MV-4-11 (cell line): Measurements from ENCODE around the gene CDKAL1.
"Not testable (repeated sequence)": the region's sequence is repeated elsewhere in the genome, so short reads cannot be mapped to it uniquely, and the experiment has no call there.

Experiments used
- DNase-seq: peaks from one replicate; lab custom pipeline; 2025; lab: John Stamatoyannopoulos, UW

Gene CDKAL1

GRCh38 chr6:20744911-20745557 lies 210.8 kb downstream of the CDKAL1 start:
- DNase-seq: no peak

GRCh38 chr6:20746024-20746423 lies 211.8 kb downstream of the CDKAL1 start:
- DNase-seq: no peak

GRCh38 chr6:20746805-20747558 lies 212.7 kb downstream of the CDKAL1 start:
- DNase-seq: no peak

- DNase-seq: no peak
Observed at GRCh38 chr6:20747991-20748390, 213.7 kb downstream of the CDKAL1 start.

- DNase-seq: no peak
Observed at GRCh38 chr6:20751293-20751935, 217.2 kb downstream of the CDKAL1 start.

GRCh38 chr6:20755631-20756030 lies 221.4 kb downstream of the CDKAL1 start:
- no peak for DNase-seq

GRCh38 chr6:20756584-20757147 lies 222.4 kb downstream of the CDKAL1 start:
- DNase-seq: not testable (repeated sequence)

- no peak for DNase-seq
Observed at GRCh38 chr6:20757761-20758160, 223.5 kb downstream of the CDKAL1 start.

- no peak for DNase-seq
Observed at GRCh38 chr6:20763296-20763695, 229.0 kb downstream of the CDKAL1 start.

GRCh38 chr6:20769631-20770030 lies 235.4 kb downstream of the CDKAL1 start:
- DNase-seq: no peak

GRCh38 chr6:20770773-20771172 lies 236.5 kb downstream of the CDKAL1 start:
- DNase-seq: no peak

GRCh38 chr6:20771409-20771808 lies 237.2 kb downstream of the CDKAL1 start:
- DNase-seq: no peak

GRCh38 chr6:20773822-20774221 lies 239.6 kb downstream of the CDKAL1 start:
- no peak for DNase-seq

- DNase-seq: no peak
Observed at GRCh38 chr6:20775981-20776380, 241.7 kb downstream of the CDKAL1 start.

- DNase-seq: peak; percentile 51
Observed at GRCh38 chr6:20777801-20778200, 243.5 kb downstream of the CDKAL1 start.

- DNase-seq: no peak
Observed at GRCh38 chr6:20778459-20778858, 244.2 kb downstream of the CDKAL1 start.

GRCh38 chr6:20778912-20779311 lies 244.7 kb downstream of the CDKAL1 start:
- no peak for DNase-seq

GRCh38 chr6:20789162-20789561 lies 254.9 kb downstream of the CDKAL1 start:
- DNase-seq: no peak

GRCh38 chr6:20790032-20790791 lies 256.0 kb downstream of the CDKAL1 start:
- no peak for DNase-seq

- no peak for DNase-seq
Observed at GRCh38 chr6:20791074-20791473, 256.8 kb downstream of the CDKAL1 start.

GRCh38 chr6:20791944-20792343 lies 257.7 kb downstream of the CDKAL1 start:
- no peak for DNase-seq

GRCh38 chr6:20793174-20793573 lies 258.9 kb downstream of the CDKAL1 start:
- DNase-seq: no peak
